GM19397 (cell line): ENCODE data around the gene FTO.

Source experiments
- ATAC-seq: cut with Tn5 transposase; IDR thresholded peaks from one replicate; pipeline ENCODE4 v1.9.1; 2021; ENCODE audit warnings: mild to moderate bottlenecking, moderate library complexity; ENCODE audit not compliant: unreplicated experiment

The FTO gene

DNA sequence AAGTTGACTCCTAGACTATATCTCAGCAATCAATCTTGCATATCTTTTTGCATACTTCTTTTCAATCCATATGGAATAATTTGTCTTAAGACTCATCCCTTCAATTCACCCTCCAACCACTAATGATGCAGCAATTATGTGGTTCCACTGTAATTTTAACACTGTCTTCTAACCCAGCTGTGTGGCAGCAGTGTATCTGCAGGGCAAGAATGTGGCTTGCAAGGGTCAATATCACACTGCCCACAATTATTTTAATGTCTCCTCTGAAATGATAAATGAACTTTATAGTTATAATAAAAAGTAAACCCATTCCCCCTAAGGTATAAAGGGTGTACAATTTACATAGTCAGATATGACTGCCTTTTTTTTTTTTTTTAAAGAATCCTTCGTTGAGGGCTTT, 48.6 kb downstream of the FTO start:
- ATAC-seq = no peak

DNA sequence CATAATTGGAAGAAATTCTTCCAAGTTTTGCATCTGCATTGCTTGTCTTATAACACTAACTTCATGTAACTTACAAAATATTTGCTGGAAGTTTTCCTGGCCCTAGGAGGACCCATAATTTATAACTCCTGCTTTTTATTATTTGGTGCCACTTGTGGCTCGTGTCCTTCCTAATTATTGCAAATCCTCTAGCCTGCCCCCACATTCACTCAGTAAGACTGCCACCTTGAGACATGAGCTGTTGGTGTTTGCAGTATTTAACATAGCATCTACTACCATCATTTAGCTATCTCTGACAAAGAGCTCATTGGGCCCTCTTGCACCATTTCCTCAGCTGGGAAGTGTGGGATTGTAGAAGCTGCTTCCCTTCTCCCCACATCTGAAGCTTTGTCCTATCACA, 49.5 kb downstream of the FTO start:
- ATAC-seq = no peak

DNA sequence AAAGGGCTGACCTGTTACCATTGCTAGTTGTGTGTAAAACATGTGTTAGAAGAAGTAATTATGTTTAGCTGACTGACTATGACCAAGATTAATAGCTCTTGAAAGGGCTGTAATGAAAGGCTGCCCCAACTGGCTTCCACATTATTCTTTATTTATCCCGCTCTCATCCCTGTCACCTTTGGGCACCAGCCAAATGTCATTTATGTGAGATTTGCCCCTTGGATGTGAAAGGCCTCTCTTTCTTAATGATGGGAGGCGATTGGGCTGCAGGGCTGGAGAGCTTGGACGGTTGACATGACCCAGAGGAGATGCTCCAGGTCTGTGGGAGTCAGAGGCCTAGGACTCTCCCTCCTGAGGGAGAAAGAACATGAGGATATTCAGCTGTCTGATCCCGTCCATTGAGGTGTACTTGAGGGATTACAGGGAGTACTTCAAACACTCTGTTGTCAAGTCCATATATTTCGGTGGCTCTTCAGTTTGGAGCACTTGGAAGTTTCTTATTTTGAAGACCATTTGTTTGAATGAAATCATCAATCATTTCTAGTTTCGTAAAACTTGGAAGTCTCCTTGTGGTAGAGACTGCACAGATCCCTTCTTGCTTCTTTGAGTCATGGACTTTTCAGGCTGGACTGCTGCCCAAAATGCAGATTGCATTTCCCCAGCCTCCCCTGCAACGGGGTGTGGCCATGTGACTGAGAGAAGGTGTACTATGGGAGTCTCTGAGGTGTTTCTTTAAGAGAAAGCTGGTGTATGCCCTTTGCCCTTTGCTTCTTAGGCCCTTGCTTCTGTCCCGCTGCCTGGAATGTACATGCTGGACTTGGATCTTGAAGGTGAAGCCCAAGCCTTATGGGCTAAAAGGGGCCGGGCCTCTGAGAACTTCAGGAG, 51.3 kb downstream of the FTO start:
- ATAC-seq = no peak

DNA sequence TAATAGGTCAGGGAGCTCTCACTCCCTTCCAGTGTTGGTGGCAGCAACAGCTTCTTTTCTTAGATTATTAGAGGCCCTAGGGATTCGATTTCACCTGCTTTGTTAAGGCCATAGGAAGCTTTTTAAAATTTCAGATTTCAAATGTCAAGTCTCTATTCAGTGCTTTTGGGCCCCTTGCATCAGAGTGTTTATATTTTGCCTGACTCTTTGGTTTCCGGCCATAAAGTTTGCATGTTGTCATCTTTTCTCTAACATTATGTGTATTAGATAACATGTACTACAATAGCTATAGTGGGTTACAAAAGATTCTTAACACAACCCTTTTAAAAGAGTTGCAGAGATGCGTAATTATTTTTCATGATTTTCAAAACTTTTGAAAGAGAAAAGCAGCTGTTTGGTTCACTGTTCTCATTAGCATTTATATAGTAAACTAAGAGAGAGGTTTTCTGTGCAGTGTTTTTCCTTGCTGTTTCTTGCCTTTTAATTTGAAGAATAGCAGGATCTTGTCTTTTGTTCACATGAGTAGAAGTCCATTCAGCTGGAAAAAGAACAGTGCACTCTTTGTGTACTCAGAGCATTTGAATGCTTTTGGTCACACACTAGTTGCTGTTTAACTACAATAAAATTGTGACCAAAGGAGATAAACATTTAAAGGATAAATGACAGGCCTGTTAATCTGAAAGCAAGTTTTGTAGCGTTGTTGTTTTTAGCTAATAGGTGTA, 52.5 kb downstream of the FTO start:
- no peak for ATAC-seq

DNA sequence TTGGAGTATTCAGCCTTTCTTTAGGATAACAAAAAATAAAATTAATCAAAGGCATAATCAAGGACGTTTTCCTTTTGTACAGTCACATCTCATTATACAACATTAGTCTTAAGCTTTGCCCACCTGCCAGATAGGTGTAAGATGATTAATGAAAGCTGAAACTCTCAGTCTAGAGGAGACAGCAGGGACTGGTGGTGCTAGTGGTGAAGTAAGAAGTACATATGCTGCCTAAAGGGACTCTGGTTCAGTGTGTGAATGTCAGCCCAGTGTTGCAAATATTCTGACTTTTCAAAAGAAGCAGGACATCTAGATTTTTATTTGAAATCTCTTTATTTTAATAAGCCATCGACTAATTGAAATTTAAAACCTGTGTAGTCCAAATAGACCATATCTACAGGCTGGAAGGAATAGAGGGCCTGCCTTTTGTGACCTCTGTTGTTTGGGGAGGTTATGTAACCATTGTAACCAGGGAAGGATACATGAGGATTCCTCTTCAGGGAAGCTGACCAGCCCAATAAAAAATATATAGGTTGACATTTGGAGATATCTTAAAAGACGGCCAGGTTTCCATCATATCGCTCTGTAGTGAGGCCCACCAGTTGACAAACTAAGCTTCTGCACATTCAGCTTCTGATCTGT, 54.1 kb downstream of the FTO start:
- ATAC-seq = no peak

DNA sequence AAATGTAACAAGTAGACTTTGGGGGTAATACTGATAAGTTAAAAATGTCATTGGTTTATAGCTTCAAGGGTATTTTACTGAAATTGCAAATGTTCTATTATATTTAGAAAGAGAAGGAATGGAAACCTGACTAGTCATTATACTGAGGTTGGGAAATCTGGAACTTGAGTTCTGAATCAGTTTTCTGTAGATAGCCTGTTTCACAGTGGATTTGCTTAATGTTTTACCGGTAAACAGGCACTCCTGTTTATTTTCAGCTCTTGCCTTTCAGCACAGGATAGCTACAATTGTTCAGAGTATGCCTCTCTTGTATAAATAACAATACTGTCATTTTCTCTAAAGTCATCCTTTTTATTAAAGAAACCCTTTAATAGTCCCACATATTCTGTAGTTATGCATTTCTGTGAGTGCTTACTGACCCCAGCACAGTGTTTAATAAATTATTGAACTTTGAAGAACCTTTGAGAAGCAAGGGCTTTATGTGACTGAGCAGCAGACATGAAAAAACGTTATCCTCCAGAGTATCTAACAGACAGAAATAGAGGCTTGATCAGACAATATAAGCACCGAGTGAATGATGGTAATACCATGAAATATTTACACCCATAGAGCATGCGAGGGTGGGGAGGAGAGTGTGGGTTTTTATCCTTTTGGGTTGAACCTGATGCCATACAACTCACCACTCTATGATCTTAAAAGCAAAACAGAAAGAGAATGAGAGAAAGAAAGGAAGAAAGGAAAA, 58.2 kb downstream of the FTO start:
- ATAC-seq = no peak

DNA sequence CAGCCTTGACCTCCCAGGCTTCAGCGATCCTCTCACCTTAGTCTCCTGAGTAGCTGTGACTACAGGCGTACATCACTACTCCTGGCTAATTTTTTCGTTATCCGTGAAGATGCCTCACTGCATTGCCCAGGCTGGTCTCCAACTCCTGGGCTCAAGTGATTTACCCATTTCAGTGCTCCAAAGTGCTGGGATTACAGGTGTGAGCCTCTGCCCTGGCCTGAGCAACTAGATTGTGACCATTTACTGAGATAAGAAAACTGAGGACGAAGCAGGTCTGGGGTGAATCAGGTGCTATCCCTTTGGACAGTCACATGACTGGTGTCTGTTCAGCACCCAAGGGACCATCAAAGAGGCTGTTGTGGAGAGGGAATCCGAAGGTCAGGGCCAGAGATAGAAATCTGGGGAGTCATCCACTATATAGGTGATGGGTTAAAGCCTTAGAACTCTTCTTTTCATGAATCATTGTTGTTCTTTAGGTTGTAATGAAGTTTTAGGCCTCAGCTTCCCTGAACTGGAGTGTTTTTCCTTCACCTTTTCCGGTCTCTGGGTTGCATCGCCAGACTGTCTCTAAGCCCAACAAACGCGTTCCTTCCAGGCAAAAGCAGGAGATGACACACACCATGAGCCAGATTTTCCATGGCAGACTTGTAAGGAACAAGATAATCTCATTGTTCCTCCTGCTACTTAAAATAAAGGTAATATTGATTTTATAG, 62.5 kb downstream of the FTO start:
- no peak for ATAC-seq

DNA sequence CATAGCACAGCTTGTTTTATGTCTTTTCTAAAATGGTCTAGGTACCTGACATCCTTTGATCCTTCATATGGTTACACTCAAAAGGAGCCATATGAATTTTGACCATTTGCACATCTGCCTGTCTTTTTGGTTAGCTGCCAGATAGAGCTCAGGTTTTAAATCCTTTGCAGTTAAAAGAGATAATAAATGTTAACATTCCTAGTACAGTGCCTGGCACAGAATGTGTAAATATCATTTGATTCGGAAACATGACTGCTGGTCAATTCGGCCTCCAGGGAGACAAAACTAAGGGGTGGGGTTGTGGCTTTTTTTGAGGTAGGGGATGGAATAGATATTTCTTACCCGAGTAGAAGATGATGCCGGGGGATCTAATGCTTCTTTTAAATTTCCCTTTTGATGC, 64.2 kb downstream of the FTO start:
- ATAC-seq = no peak

DNA sequence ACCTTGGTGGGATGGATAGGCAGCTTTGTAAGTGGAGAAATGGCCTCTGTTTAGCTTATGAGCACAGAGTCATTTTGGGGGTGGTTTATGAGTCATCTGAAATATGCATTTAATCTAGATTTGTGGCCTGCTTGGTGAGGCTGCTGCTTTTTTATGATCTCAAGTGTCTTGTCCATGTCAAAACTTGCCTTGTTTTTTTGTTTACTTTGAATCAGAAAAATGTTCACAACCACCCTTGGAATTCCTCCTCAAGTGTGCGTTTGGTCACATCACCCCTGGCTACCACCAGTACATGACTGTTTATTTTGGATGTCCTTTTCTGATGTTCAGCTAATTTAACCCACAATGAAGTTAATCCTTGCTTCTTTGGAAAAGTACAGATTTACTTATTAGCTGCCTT, 64.6 kb downstream of the FTO start:
- ATAC-seq = no peak

DNA sequence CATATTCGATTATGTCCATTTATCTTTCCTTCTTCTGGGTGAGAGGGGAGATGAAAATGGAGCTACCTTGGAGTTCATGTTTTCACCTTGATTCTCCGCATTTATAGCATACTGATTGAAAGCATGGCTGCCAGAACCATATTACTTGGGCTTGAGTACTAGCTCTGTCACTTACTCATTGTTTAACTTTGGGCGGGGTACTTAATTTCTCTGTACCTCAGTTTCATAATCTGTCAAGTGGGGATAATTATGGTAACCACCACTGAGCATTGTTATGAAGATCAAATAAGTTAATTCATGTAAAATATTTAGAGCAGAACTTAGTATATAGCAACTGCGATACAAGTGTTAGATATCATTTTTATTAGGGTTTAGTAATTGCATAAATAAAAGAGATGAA, 65.2 kb downstream of the FTO start:
- no peak for ATAC-seq

DNA sequence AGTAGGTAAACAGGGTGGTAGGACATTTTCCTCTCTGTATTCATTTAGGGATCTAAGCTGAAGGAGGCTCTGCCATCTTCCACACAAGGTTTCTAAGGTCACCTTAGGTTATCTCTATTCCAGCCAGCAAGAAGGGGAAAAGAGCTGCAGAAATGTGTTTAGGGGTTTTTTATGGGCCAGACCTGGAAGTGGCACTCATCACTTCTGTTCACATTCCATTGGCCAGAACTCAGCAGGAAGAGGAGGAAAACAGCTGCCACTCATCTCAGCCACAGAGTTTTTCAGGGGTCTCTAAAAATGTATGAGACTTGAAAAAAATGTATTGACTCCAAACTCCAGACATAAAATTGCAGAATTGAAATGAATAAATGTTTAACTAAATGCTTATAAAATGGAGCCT, 65.8 kb downstream of the FTO start:
- ATAC-seq = no peak

DNA sequence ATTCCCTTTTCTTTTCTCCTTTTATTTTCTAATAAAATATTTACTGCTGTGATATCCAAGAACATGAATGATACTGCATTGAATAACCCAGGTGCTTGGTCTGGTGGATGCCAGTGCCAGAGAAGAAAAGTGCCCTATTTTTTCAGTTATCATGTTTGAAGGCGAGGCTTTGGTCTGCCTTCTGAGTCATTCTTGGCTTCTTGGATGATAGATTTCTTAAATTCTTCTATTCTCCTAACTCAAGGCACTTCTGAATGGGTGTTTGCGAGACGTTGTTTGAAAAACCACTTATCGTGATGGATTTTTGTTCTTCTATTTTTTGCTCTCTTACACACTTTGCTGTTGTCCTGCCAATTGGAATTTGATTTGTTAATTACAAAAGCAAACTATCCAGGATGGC, 66.7 kb downstream of the FTO start:
- ATAC-seq = no peak

DNA sequence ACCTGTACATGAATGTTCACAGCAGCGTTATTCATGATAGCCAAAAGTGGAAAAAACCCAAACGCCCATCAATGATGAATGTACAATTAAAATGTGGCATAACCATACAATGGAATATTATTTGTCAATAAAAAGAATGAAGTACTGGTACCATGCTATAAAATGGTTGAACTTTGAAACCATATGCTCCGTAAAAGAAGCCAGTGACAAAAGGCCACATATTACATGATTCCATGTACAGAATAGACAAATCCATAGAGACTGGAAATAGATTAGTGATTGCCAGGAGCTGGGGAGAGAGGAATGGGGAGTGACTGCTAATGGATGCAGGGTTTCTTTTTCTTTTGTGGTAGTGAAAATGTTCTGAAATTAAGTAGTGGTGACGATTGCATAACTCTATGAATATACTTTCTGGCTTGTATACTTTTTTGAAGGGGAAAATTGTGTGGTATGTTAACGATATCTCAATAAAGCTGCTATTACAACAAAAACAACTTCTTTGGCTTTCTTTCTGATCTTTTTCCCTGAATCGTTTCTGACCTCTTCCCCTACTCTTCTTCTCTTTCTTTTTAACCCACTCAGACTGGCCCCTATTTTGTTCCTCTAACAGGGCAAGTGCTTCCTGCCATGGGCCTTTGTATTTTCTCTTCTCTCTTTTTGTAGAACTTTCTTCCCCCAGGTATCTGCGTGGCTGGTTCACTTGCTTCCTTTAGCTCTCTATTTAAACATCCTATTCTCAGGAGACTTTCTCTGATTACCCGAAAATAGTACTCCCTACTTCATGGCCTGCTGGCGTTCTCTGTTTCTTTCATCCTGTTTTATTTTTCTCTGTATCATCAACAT, 67.9 kb downstream of the FTO start:
- no peak for ATAC-seq

DNA sequence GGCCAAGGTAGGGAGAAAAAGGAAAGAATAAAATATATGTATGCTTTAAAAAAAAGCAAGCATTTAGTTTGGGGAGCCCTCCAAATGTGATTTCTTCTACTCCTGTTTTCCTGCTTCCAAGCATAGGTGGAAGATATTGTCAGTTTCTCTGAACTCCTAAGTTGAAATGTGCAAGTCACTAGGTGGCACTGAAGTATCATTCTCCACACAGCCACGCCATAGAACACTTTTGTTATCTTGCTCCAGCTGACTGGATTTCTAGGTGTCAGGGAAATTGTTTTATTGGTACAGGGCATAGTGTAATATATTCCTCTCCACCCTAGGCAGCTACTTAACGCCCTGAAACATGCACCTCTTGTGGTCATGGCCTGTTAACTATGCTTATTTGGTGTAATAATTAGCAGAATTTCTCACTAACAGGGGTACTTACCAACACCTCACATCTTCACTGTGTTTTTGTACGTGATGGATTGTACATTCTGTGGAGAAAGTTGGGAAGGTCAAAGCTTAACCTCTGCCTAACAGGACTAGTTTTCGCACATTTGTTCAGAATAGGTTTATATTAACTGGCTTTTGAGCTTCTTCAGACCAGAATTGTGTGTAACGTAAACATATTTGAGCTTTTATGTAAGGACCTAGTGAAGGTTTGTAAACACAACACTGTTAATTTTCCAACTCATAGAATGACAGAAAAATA, 69.3 kb downstream of the FTO start:
- ATAC-seq = peak; percentile 49

DNA sequence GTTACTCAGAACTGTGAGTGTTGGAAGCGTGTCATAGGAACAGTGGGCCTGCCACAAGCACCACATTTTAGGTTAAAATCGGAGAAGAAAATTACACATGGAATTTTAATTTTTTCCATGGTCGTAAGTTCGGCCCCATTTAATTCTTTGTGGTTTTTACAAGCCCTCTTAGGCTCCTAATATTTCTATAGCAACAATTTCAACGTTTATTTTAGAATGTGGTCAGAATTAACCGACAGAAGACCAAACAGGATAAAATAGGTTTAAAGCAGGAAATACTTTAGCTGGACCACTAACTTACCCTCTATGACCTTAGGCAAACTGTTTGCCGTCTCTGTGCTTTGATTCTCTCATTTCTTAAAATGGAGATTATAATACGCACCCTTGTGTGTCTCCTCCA, 69.9 kb downstream of the FTO start:
- no peak for ATAC-seq

DNA sequence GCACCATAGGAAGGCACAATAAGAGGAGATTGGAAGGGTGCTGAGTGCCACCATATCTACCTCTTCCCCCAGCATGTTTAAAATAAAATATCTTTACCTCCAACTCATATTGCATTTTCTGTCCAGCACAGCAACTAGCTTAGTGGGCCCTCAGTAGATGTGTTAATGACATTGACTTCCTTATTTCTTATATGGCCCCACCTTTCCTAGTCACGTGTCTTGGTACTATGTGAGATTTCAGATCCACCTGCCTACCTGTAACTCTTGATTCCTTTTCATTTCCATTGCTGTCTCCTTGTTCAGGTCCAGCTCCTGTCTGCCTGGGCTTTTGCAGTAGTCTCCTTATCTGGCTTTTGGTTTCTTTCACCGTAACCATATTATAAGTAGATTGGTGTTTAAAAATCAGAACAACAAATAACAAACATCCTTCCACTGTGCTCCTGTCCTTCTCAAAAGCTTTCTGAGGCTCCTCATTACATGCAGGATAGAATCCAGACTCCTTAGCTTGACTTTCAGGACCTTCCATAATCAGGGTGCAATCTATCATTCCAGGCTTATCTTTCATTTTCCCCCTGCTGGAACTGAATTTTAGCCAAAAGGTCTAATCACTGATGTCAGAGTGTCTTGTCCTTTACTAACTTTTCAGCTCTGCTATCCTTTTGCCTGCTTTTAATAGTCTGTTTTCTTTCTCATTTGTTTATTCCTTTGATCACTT, 71.3 kb downstream of the FTO start:
- no peak for ATAC-seq

DNA sequence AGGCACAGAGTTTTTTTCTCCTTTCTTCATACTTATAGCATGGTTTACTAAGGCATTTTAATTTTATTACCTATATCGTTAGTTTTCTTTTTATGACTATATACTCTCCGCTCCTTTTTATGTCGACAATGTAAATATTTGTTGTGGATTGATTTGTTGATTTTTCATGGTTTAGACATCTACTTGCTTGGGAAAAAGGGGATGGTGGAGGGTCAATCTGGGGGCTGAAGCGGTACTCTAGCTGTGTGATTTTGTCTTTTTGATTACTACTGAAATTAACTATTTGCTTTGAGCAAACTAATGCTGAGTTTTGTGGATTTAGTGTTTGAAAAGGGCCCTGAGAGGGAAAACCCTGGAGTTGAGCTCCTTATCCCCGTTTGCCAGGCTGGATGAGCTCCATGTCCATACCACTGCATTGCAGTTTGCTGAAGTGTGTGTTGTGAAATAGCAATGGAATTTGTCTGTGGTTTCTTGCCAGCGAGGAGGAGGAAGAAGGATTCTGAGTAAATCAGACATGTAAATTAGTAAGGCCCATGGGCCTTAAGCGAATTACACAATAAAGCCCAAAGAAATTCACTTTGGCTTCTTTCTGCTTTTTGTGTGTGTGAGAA, 72.0 kb downstream of the FTO start:
- no peak for ATAC-seq

DNA sequence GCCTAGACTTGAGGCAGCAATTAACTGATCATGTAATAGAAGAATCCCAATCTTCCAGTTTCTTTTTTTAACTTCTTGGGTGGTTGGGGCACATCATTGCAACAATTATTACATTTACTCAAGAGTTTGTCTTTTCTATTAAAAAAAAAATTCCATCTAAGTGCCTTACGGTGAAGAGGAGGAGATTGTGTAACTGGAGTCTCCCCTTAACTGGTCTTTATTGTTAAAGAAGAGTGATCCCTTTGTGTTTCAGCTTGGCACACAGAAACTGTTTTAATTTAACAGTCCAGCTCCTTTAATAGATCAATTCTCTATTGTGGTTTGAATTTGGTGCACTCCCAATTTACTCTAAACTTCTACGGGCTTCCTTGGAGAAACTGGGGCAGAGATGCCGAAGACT, 75.2 kb downstream of the FTO start:
- ATAC-seq = no peak
